Hematopoietic multipotent progenitor cell treated with erythropoietin and hydrocortisone succinate and interleukin-3 and kit ligand, for 4 days (in vitro differentiated cells): Measurements from ENCODE around the gene MAS1L.

Experiments
- DNase-seq: peaks from one replicate; pipeline ENCODE4 v3.0.0-alpha.2; 2015

Gene MAS1L

GRCh38 chr6:29509711-29510110 is 22.0 kb upstream of the MAS1L start:
- no peak for DNase-seq

- no peak for DNase-seq
Measured at GRCh38 chr6:29509239-29509638, 21.5 kb upstream of the MAS1L start.

GRCh38 chr6:29507319-29507718 is 19.6 kb upstream of the MAS1L start:
- DNase-seq: no peak

- no peak for DNase-seq
Measured at GRCh38 chr6:29506446-29507067, 18.8 kb upstream of the MAS1L start.

GRCh38 chr6:29505808-29506207 is 18.1 kb upstream of the MAS1L start:
- no peak for DNase-seq

- no peak for DNase-seq
Measured at GRCh38 chr6:29504961-29505360, 17.2 kb upstream of the MAS1L start.

- DNase-seq: no peak
Measured at GRCh38 chr6:29502597-29502996, 14.8 kb upstream of the MAS1L start.

- no peak for DNase-seq
Measured at GRCh38 chr6:29502181-29502580, 14.4 kb upstream of the MAS1L start.

- DNase-seq: no peak
Measured at GRCh38 chr6:29501106-29501505, 13.3 kb upstream of the MAS1L start.

- no peak for DNase-seq
Measured at GRCh38 chr6:29500594-29500993, 12.8 kb upstream of the MAS1L start.

GRCh38 chr6:29499704-29500103 is 11.9 kb upstream of the MAS1L start:
- DNase-seq: no peak

GRCh38 chr6:29496961-29497360 is 9.2 kb upstream of the MAS1L start:
- no peak for DNase-seq

- DNase-seq: no peak
Measured at GRCh38 chr6:29495571-29495970, 7.8 kb upstream of the MAS1L start.

- DNase-seq: no peak
Measured at GRCh38 chr6:29494131-29494530, 6.4 kb upstream of the MAS1L start.

- DNase-seq: no peak
Measured at GRCh38 chr6:29493261-29493660, 5.5 kb upstream of the MAS1L start.

GRCh38 chr6:29491574-29491973 is 3.8 kb upstream of the MAS1L start:
- no peak for DNase-seq

GRCh38 chr6:29490552-29490951 is 2.8 kb upstream of the MAS1L start:
- peak; percentile 95 for DNase-seq

- DNase-seq: peak; percentile 73
Measured at GRCh38 chr6:29490055-29490454, 2.3 kb upstream of the MAS1L start.

- no peak for DNase-seq
Measured at GRCh38 chr6:29489286-29489685, 1.5 kb upstream of the MAS1L start.

GRCh38 chr6:29488874-29489273 is 1.1 kb upstream of the MAS1L start:
- no peak for DNase-seq

- no peak for DNase-seq
Measured at GRCh38 chr6:29487131-29487530, 625 bp downstream of the MAS1L start.

- peak; percentile 62 for DNase-seq
Measured at GRCh38 chr6:29486577-29486976, 1.2 kb downstream of the MAS1L start.

- DNase-seq: no peak
Measured at GRCh38 chr6:29483735-29484134, 4.0 kb downstream of the MAS1L start.

GRCh38 chr6:29483186-29483585 is 4.6 kb downstream of the MAS1L start:
- no peak for DNase-seq

GRCh38 chr6:29479560-29479959 is 8.2 kb downstream of the MAS1L start:
- no peak for DNase-seq

GRCh38 chr6:29478740-29479139 is 9.0 kb downstream of the MAS1L start:
- DNase-seq: no peak
